Measurements from ENCODE around the gene MRM1.

GRCh38 chr17:36657390-36657762, 56.0 kb downstream of the MRM1 start:
- no peak for TF ChIP-seq CTCF (IDR thresholded peaks at IDR 0.05)
- TF ChIP-seq POLR2A (IDR thresholded peaks at IDR 0.05) = no peak
- no peak for TF ChIP-seq EP300 (IDR thresholded peaks at IDR 0.05)

All from suprapubic skin (tissue), 3 donors.